HEK293 (cell line): Measurements from ENCODE around the gene IRF2.

Experiments used
- CTCF ChIA-PET: fragments of 350-600 bp; formaldehyde crosslinking; extraction: SDS; loops from one replicate; lab custom pipeline; 2021; ENCODE audit warnings: antibody characterized with exemption; lab: Yijun Ruan, JAX
- POLR2A ChIA-PET: fragments of 300-600 bp; formaldehyde crosslinking; extraction: SDS; loops from one replicate; lab custom pipeline; 2020; ENCODE audit warnings: antibody characterized with exemption, inconsistent platforms; lab: Yijun Ruan, JAX
- H3K27ac ChIP-seq: fragments of 200-500 bp; sonication (Bioruptor generic); 2 replicates; pipeline ENCODE4 v1.5.1; 2014; ENCODE audit warnings: low read depth, low read length, control low read depth, inconsistent platforms; ENCODE audit errors: extremely low read depth
- H3K36me3 ChIP-seq, 2 experiments: fragments of 200-500 bp in 1 of 2; sonication (Bioruptor generic) in 1 of 2; 1 replicate in 1 of 2; 2 replicates in 1 of 2; pipeline ENCODE4 v1.5.1; 2014 to 2017; ENCODE audit warnings: inconsistent platforms in 2 of 2, low read length in 2 of 2; ENCODE audit not compliant: control insufficient read depth in 2 of 2, insufficient read depth in 1 of 2
- H3K4me1 ChIP-seq: fragments of 200-500 bp; sonication (Bioruptor generic); 2 replicates; pipeline ENCODE4 v1.5.1; 2014; ENCODE audit warnings: mild to moderate bottlenecking, low read length, inconsistent platforms; ENCODE audit not compliant: control insufficient read depth, insufficient read depth
- H3K4me3 ChIP-seq: 2 replicates; pipeline ENCODE4 v1.5.1; 2011; ENCODE audit warnings: low read depth, mild to moderate bottlenecking, control low read depth, low read length, moderate library complexity
- H3K9me3 ChIP-seq: fragments of 200-500 bp; sonication (Bioruptor generic); 2 replicates; pipeline ENCODE4 v1.5.1; 2014; ENCODE audit warnings: low read depth, low read length, inconsistent platforms; ENCODE audit not compliant: control insufficient read depth, insufficient read depth
- BCL6B ChIP-seq: fragments of 450-650 bp; formaldehyde crosslinking; IDR thresholded peaks from 2 replicates; pipeline ENCODE4 v1.5.1; 2017; ENCODE audit warnings: missing biosample characterization, missing genetic modification characterization
- KLF16 ChIP-seq: fragments of 450-650 bp; formaldehyde crosslinking; IDR thresholded peaks from 2 replicates; pipeline ENCODE4 v1.5.1; 2017; ENCODE audit warnings: missing biosample characterization, missing genetic modification characterization
- KLF7 ChIP-seq: fragments of 450-650 bp; formaldehyde crosslinking; IDR thresholded peaks from 2 replicates; pipeline ENCODE4 v1.5.1; 2016; ENCODE audit warnings: missing biosample characterization, missing genetic modification characterization, borderline replicate concordance
- ZBTB48 ChIP-seq: fragments of 450-650 bp; formaldehyde crosslinking; IDR thresholded peaks from 2 replicates; pipeline ENCODE4 v1.5.1; 2016; ENCODE audit warnings: missing biosample characterization, missing genetic modification characterization
- ZBTB7A ChIP-seq: fragments of 450-650 bp; formaldehyde crosslinking; IDR thresholded peaks from 2 replicates; pipeline ENCODE4 v1.5.1; 2016; ENCODE audit warnings: low read depth, missing biosample characterization, missing genetic modification characterization
- ZEB2 ChIP-seq: fragments of 450-650 bp; formaldehyde crosslinking; IDR thresholded peaks from 2 replicates; pipeline ENCODE4 v1.5.1; 2016; ENCODE audit warnings: missing biosample characterization, missing genetic modification characterization
- ZNF274 ChIP-seq, 2 experiments: fragments of 200-500 bp in 1 of 2; fragments of 450-650 bp in 1 of 2; sonication (Bioruptor generic) in 1 of 2; formaldehyde crosslinking in 1 of 2; IDR thresholded peaks; 2 replicates each; pipeline versions ENCODE4 v1.5.1 to v1.6.1; 2014 to 2016; ENCODE audit warnings: borderline replicate concordance in 1 of 2, inconsistent platforms in 1 of 2, low read length in 1 of 2, missing biosample characterization in 1 of 2, missing genetic modification characterization in 1 of 2
- ZNF324 ChIP-seq: fragments of 450-650 bp; formaldehyde crosslinking; IDR thresholded peaks from 2 replicates; pipeline ENCODE4 v1.5.1; 2016; ENCODE audit warnings: missing biosample characterization, missing genetic modification characterization
- ZNF423 ChIP-seq: fragments of 450-650 bp; formaldehyde crosslinking; IDR thresholded peaks from 2 replicates; pipeline ENCODE4 v1.5.1; 2016; ENCODE audit warnings: missing biosample characterization, missing genetic modification characterization
- ZNF433 ChIP-seq: fragments of 450-650 bp; formaldehyde crosslinking; IDR thresholded peaks from 2 replicates; pipeline ENCODE4 v1.5.1; 2016; ENCODE audit warnings: missing biosample characterization, missing genetic modification characterization, low read depth
- ZNF561 ChIP-seq: fragments of 450-650 bp; IDR thresholded peaks from 2 replicates; pipeline ENCODE4 v1.5.1; 2018; ENCODE audit warnings: missing biosample characterization, missing genetic modification characterization, borderline replicate concordance
- ZNF571 ChIP-seq: fragments of 450-650 bp; formaldehyde crosslinking; IDR thresholded peaks from 2 replicates; pipeline ENCODE4 v1.5.0; 2017; ENCODE audit warnings: missing biosample characterization, missing genetic modification characterization
- ZNF596 ChIP-seq: fragments of 450-650 bp; IDR thresholded peaks from 2 replicates; pipeline ENCODE4 v1.5.0; 2018; ENCODE audit warnings: missing biosample characterization, mild to moderate bottlenecking, missing genetic modification characterization, moderate library complexity
- ZNF645 ChIP-seq: fragments of 450-650 bp; formaldehyde crosslinking; IDR thresholded peaks from 2 replicates; pipeline ENCODE4; 2016; ENCODE audit warnings: missing biosample characterization, missing genetic modification characterization
- ZNF701 ChIP-seq: fragments of 450-650 bp; formaldehyde crosslinking; IDR thresholded peaks from 2 replicates; pipeline ENCODE4 v1.5.1; 2016; ENCODE audit warnings: missing biosample characterization, missing genetic modification characterization
- ZNF704 ChIP-seq: fragments of 450-650 bp; formaldehyde crosslinking; IDR thresholded peaks from 2 replicates; pipeline ENCODE4 v1.5.1; 2016; ENCODE audit warnings: missing biosample characterization, missing genetic modification characterization
- ZNF747 ChIP-seq: fragments of 450-650 bp; formaldehyde crosslinking; IDR thresholded peaks from 2 replicates; pipeline ENCODE4 v1.5.1; 2016; ENCODE audit warnings: missing biosample characterization, missing genetic modification characterization
- ZNF777 ChIP-seq: fragments of 450-650 bp; formaldehyde crosslinking; IDR thresholded peaks from 2 replicates; pipeline ENCODE4 v1.5.1; 2017; ENCODE audit warnings: missing biosample characterization, missing genetic modification characterization, borderline replicate concordance
- ZNF785 ChIP-seq: fragments of 450-650 bp; formaldehyde crosslinking; IDR thresholded peaks from 2 replicates; pipeline ENCODE4 v1.5.1; 2016; ENCODE audit warnings: missing biosample characterization, missing genetic modification characterization
- ZNF791 ChIP-seq: fragments of 450-650 bp; formaldehyde crosslinking; IDR thresholded peaks from 2 replicates; pipeline ENCODE4 v1.5.1; 2016; ENCODE audit warnings: missing biosample characterization, missing genetic modification characterization
- ZNF830 ChIP-seq: fragments of 450-650 bp; IDR thresholded peaks from 2 replicates; pipeline ENCODE4 v1.5.0; 2018; ENCODE audit warnings: missing biosample characterization, missing genetic modification characterization, low read depth, mild to moderate bottlenecking, moderate library complexity
- TF ChIP-seq, protein P1 (sequence below): fragments of 450-650 bp; formaldehyde crosslinking; IDR thresholded peaks from 2 replicates; pipeline ENCODE4 v1.5.1; 2016; ENCODE audit warnings: missing biosample characterization, missing genetic modification characterization, low read depth

IRF2 gene

GRCh38 chr4:184350213-184350817, 124.0 kb downstream of the IRF2 start:
- ChIA-PET POLR2A (no interaction called here), CTCF (no interaction called here)
- no peak for TF ChIP-seq ZNF701 (tag by site-specific recombination)
- no peak for TF ChIP-seq ZNF596 (tag by site-specific recombination)
- no peak for TF ChIP-seq ZNF777 (tag by site-specific recombination)
- no peak for TF ChIP-seq ZNF561
- TF ChIP-seq ZNF324: no peak
- Histone ChIP-seq H3K27ac (no peak overlapping the region), H3K36me3 (no peaks in the 10 kb centered on the region), H3K4me3 (no peak overlapping the region), H3K9me3 (no peaks in the 10 kb centered on the region), H3K4me1 (peaks cover 5% of the 10 kb centered on the region; the same call in 1 of the 2 replicates)

GRCh38 chr4:184349283-184350039, 124.9 kb downstream of the IRF2 start:
- Histone ChIP-seq H3K9me3 (no peaks in the 10 kb centered on the region), H3K4me3 (no peak overlapping the region), H3K36me3 (no peaks in the 10 kb centered on the region), H3K27ac (no peak overlapping the region), H3K4me1 (peaks cover 3% of the 10 kb centered on the region; the same call in 1 of the 2 replicates)
- TF ChIP-seq ZNF571 (tag by site-specific recombination): no peak
- no peak for TF ChIP-seq ZBTB7A (tag by site-specific recombination)
- TF ChIP-seq ZNF274 (IDR thresholded peaks at IDR 0.05; ENCODE audit: low read length): no peak
- TF ChIP-seq ZNF274 (tag by site-specific recombination; IDR thresholded peaks at IDR 0.05; ENCODE audit: borderline replicate concordance): no peak
- no peak for TF ChIP-seq ZNF645 (tag by site-specific recombination)
- no peak for TF ChIP-seq ZEB2 (tag by site-specific recombination)
- TF ChIP-seq KLF16: no peak
- CTCF ChIA-PET: no interaction called here
- POLR2A ChIA-PET: no interaction called here

DNA sequence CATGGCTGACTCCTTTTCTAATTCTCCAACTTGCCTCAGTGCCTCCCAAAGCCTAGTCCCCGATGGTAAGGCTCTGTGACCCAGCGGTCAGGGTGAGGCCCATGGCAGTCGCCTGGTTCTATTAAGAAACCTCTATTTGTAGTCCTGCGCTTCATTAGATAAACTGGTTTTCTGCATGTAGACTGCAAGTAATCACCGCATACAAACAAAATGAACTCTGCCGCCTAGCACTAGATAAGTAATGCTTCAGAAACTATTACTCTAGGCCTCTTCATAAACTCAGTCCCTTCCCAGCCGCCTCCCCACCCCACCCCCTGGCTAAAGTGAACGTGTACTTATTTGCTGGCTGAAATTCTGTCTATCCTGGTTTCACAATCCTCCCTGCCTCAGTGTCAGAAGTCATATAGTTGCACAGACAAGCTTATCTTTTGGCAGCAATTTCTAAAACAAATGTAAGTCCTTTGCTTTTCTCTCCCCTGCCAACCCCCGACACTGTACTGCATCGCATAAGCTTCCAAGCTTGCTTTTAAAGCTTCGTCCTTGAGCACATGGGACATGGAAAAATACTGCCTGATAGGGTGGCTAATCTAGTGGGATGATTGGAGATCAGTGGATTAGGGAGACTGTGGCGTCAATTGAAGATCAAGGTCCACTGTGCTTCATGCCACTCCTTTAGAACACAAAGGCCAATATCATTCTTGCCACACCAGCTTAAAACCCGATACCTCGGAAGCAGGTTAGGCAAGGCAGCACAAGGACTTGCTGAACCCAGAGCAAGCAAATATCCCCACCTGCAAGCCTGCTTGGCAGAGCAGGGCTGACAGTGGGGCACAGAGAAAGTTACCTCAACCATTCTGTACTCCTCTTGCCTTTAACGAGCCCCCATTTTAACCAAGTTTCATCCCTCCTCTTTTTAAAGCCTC, 125.8 kb downstream of the IRF2 start:
- Histone ChIP-seq H3K36me3 (no peaks in the 10 kb centered on the region), H3K27ac (no peak overlapping the region), H3K9me3 (no peaks in the 10 kb centered on the region), H3K4me1 (peaks cover 3% of the 10 kb centered on the region; the same call in 1 of the 2 replicates), H3K4me3 (no peak overlapping the region)
- ChIA-PET POLR2A (interaction anchor here (1.3 kb wide), 1 partner anchor 126 kb away, joined by 3 read pairs; the partner anchor contains the start of gene IRF2), CTCF (no interaction called here)
- no peak for TF ChIP-seq ZNF423 (tag by site-specific recombination)
- TF ChIP-seq, protein P1, sequence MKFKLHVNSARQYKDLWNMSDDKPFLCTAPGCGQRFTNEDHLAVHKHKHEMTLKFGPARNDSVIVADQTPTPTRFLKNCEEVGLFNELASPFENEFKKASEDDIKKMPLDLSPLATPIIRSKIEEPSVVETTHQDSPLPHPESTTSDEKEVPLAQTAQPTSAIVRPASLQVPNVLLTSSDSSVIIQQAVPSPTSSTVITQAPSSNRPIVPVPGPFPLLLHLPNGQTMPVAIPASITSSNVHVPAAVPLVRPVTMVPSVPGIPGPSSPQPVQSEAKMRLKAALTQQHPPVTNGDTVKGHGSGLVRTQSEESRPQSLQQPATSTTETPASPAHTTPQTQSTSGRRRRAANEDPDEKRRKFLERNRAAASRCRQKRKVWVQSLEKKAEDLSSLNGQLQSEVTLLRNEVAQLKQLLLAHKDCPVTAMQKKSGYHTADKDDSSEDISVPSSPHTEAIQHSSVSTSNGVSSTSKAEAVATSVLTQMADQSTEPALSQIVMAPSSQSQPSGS (tag by site-specific recombination): no peak
- TF ChIP-seq KLF7: no peak
- TF ChIP-seq ZNF433: no peak
- no peak for TF ChIP-seq ZNF791 (tag by site-specific recombination)
- TF ChIP-seq ZNF830: no peak
- TF ChIP-seq ZNF747: no peak
- TF ChIP-seq ZNF777 (tag by site-specific recombination): no peak
- no peak for TF ChIP-seq ZNF785
- TF ChIP-seq BCL6B: no peak
- TF ChIP-seq ZBTB48 (tag by site-specific recombination): no peak
- TF ChIP-seq ZNF704: no peak
